HG03159 (cell line): ENCODE data around the gene PAGE2.
"Not testable (repeated sequence)": the region's sequence is repeated elsewhere in the genome, so short reads cannot be mapped to it uniquely, and the experiment has no call there.

Source experiments
- ATAC-seq: cut with Tn5 transposase; IDR thresholded peaks from one replicate; pipeline ENCODE4 v1.9.1; 2021; ENCODE audit warnings: mild to moderate bottlenecking, moderate library complexity; ENCODE audit not compliant: unreplicated experiment

PAGE2 gene

DNA sequence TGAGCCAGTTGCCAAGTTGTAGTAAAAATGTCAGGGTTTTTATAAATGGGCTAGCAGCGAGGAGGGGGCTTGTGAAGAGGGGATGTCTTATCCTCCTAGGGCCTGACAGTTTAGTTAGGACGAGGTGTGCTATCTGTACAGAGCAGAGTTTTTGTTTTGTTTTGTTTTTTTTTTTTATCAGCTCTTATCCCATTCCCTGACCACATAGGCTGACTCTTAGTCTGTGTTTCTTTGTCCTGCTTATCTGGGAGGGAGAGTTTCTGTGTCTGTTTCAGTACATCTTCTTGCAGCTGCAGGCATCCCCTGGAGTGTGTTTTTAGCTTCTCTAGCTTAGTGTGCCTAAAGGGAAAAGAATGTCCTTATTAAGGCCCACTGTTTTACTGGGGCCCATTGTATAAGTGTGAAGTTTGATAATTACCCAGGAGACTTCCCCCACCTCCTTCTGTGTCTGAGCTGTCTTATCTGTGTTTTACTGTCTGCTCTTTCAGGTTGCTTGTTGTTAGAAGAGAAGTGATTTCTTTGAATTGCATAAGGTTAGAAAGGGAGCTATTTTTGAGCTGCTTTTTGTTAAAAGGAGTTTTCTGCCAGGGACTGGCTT lies 32.0 kb downstream of the PAGE2 start:
- no peak for ATAC-seq

GRCh38 chrX:55123900-55124299 lies 35.1 kb downstream of the PAGE2 start:
- no peak for ATAC-seq

DNA sequence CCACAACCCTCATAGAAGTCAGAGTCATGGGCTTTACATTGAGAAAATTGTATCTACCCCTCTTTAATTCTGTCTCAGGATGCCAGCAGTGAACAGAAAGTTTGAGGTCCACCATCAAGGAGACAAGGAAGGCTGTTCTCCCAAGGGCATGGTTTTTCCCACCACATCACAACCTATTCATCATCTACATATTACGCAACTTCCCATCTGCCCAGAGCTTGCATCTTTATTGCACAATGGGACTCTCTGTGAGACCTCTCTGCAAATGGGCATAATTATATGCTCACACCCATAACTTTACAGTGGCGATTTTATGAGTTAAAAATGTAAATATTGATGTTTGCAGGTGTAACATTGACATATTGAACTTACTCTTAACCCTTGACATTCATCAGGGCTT lies 38.9 kb downstream of the PAGE2 start:
- no peak for ATAC-seq

DNA sequence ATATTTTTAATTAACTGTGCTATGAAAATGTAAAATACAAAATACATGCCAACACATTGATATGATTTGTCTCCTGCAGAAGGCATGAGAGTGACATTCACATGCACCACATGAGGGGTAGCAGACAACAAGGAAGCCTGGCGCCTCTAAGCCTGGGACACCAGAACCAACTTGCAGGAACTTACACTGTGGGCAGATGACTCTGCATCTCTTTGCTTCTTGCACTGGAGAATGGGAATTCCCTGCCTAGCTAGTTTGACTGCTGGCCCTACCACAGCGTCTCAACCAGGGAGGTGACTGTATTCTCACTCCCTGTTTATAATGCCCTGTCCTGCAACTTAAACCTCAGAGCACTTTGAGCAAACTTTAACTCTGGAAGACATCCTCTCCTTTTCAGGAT lies 40.5 kb downstream of the PAGE2 start:
- no peak for ATAC-seq

GRCh38 chrX:55130481-55130880 lies 41.7 kb downstream of the PAGE2 start:
- no peak for ATAC-seq

- ATAC-seq, result no peak
Observed at GRCh38 chrX:55132416-55132815, 43.6 kb downstream of the PAGE2 start.

- ATAC-seq, result no peak
Observed at GRCh38 chrX:55135171-55135570, 46.4 kb downstream of the PAGE2 start.

DNA sequence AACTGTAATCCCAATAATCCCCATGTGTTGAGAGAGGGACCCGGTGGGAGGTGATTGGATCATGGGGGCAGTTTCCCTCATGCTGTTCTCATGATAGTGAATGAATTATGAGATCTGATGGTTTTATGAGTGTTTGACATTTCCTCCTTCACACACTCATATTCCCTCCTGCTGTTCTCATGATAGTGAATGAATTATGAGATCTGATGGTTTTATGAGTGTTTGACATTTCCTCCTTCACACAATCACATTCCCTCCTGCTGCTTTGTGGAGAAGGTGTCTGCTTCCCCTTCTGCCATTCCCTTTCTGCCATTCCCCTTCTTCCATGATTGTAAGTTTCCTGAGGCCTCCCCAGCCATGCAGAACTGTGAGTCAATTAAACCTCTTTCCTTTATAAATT lies 52.0 kb downstream of the PAGE2 start:
- not testable (repeated sequence) for ATAC-seq
